DOHH2 (cell line): ENCODE measurements around the gene PNRC1.

ENCODE experiments used
- H3F3A ChIP-seq: fragments of 200-600 bp; sonication (generic), shearing (Covaris generic); 2 replicates; pipeline ENCODE4 v1.6.0; 2016; ENCODE audit warnings: antibody characterized with exemption, mild to moderate bottlenecking; ENCODE audit not compliant: control insufficient read depth, insufficient read depth
- H3K27ac ChIP-seq: fragments of 200-600 bp; sonication (generic); 2 replicates; pipeline ENCODE4 v1.5.1; 2014; ENCODE audit warnings: low read depth, mild to moderate bottlenecking, low read length, moderate library complexity
- H3K27me3 ChIP-seq: fragments of 200-600 bp; sonication (generic); 2 replicates; pipeline ENCODE4 v1.6.1; 2014; ENCODE audit warnings: mild to moderate bottlenecking, low read length, mixed read lengths; ENCODE audit not compliant: control insufficient read depth
- H3K36me3 ChIP-seq: fragments of 200-600 bp; sonication (generic); 2 replicates; pipeline ENCODE4 v1.6.1; 2014; ENCODE audit warnings: mild to moderate bottlenecking, low read length, moderate library complexity, mixed read lengths; ENCODE audit not compliant: control insufficient read depth
- H3K4me1 ChIP-seq: fragments of 200-600 bp; sonication (generic); 2 replicates; pipeline ENCODE4 v1.6.1; 2014; ENCODE audit warnings: mild to moderate bottlenecking, low read length, mixed read lengths; ENCODE audit not compliant: control insufficient read depth
- H3K4me2 ChIP-seq: fragments of 200-600 bp; sonication (generic); 2 replicates; pipeline ENCODE4 v1.6.0; 2014; ENCODE audit warnings: mild to moderate bottlenecking, low read length, moderate library complexity
- H3K4me3 ChIP-seq: fragments of 200-600 bp; sonication (generic); 2 replicates; pipeline ENCODE4 v1.5.1; 2014; ENCODE audit warnings: mild to moderate bottlenecking, low read length, mixed read lengths
- H3K79me2 ChIP-seq: fragments of 200-600 bp; sonication (generic); 2 replicates; pipeline ENCODE4 v1.6.1; 2014; ENCODE audit warnings: mild to moderate bottlenecking, low read length, mixed read lengths; ENCODE audit not compliant: control insufficient read depth
- H3K9me2 ChIP-seq: fragments of 200-600 bp; sonication (generic); replicated peaks from 2 replicates; pipeline ENCODE4 v1.6.1; 2014; ENCODE audit warnings: mild to moderate bottlenecking, low read length, mixed read lengths; ENCODE audit not compliant: control insufficient read depth
- H3K9me3 ChIP-seq: fragments of 200-600 bp; sonication (generic); 2 replicates; pipeline ENCODE4 v1.6.1; 2014; ENCODE audit warnings: antibody characterized with exemption, low read length, mixed read lengths; ENCODE audit not compliant: control insufficient read depth, insufficient read depth
- H4K20me1 ChIP-seq: fragments of 200-600 bp; sonication (generic); 2 replicates; pipeline ENCODE4 v1.6.0; 2014; ENCODE audit warnings: low read depth, mild to moderate bottlenecking, antibody characterized with exemption, low read length, moderate library complexity; ENCODE audit not compliant: control insufficient read depth, insufficient read depth
- EZH2phosphoT487 ChIP-seq: fragments of 200-600 bp; sonication (generic); IDR thresholded peaks from 2 replicates; pipeline ENCODE4 v1.6.1; 2017; ENCODE audit warnings: borderline replicate concordance, mild to moderate bottlenecking, antibody characterized with exemption, low read length, moderate library complexity, mixed read lengths
- TF ChIP-seq, protein P1 (sequence below): fragments of 200-600 bp; sonication (generic); IDR thresholded peaks from one replicate; pipeline ENCODE4 v1.5.1; 2014; ENCODE audit warnings: antibody characterized with exemption, mild to moderate bottlenecking, low read depth, low read length; ENCODE audit not compliant: poor library complexity, severe bottlenecking

The PNRC1 gene

DNA sequence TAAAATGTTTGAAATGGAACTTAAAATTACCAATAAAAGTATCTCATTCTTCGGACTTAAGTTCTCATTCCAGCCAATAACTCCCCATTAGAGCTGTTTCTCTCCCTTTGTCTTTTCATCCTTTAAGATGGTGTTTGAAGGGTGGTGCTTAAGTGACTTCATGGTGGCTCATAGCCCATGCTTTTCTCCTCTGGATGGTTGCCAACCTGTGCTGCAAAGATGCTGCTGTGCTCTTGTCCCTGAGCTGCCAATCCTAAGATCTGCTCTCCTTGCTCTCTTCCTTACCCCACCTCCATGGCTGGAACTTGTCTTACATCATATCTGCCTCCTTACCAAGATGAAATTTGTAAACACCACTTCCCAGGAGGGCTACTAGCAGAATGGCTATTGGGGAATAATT lies 31.6 kb upstream of the PNRC1 start:
- no peaks in the 10 kb centered on the region for H3K36me3 ChIP-seq
- H3K9me2 ChIP-seq: no peaks in the 10 kb centered on the region
- H3K4me1 ChIP-seq: no peaks in the 10 kb centered on the region
- no peak overlapping the region for H3K4me3 ChIP-seq
- H3K27ac ChIP-seq: no peak overlapping the region
- H4K20me1 ChIP-seq: no peaks in the 10 kb centered on the region
- no peaks in the 10 kb centered on the region for H3K9me3 ChIP-seq
- no peaks in the 10 kb centered on the region for H3F3A ChIP-seq
- no peak overlapping the region for H3K4me2 ChIP-seq
- H3K79me2 ChIP-seq: no peaks in the 10 kb centered on the region
- TF ChIP-seq, protein P1, sequence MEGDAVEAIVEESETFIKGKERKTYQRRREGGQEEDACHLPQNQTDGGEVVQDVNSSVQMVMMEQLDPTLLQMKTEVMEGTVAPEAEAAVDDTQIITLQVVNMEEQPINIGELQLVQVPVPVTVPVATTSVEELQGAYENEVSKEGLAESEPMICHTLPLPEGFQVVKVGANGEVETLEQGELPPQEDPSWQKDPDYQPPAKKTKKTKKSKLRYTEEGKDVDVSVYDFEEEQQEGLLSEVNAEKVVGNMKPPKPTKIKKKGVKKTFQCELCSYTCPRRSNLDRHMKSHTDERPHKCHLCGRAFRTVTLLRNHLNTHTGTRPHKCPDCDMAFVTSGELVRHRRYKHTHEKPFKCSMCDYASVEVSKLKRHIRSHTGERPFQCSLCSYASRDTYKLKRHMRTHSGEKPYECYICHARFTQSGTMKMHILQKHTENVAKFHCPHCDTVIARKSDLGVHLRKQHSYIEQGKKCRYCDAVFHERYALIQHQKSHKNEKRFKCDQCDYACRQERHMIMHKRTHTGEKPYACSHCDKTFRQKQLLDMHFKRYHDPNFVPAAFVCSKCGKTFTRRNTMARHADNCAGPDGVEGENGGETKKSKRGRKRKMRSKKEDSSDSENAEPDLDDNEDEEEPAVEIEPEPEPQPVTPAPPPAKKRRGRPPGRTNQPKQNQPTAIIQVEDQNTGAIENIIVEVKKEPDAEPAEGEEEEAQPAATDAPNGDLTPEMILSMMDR: no peak
- no peak for TF ChIP-seq EZH2phosphoT487
- peaks cover 9% of the 10 kb centered on the region; the same call in 1 of the 2 replicates for H3K27me3 ChIP-seq

DNA sequence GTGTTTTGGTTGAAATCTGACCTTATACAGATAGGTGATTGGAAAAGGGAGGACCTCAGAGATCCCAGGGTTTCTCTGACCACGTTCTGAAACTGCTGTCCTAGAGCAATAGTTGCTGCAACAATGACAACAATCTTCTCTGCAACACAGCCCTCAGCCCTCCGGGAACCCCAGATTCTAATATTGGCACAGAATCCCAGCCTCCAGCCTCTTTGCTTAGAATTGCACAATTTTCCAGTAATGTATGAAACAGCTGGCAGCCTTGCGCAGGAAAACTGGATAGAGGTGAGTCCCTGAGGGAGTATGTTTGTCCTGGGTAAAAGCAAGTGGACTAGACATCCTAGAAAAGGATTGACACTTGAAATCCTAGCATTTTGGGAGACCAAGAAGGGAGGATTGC lies 30.4 kb upstream of the PNRC1 start:
- H3K4me2 ChIP-seq: no peak overlapping the region

DNA sequence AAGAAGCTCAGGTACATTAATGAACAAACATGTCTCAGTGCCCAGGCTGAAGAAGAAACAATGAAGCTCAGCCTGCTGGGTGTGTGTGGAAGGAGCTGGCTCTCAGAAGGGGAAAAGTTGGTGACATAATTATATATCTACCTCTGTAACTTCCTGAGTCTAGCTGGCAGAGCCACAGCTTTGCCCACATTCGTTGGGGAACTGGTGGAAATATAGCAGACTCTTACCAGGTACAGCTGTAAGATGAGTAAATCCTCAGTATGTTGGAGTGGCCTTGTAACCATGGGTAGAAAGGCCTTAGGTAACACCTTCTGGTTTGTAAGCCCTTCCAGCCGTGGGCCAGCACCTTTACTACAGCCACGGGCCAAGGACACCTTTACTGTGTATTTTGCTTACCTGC lies 29.9 kb upstream of the PNRC1 start:
- no peaks in the 10 kb centered on the region for H3K36me3 ChIP-seq
- no peaks in the 10 kb centered on the region for H3K9me2 ChIP-seq
- H3F3A ChIP-seq: no peaks in the 10 kb centered on the region
- no peaks in the 10 kb centered on the region for H3K9me3 ChIP-seq
- peaks cover 9% of the 10 kb centered on the region; the same call in 1 of the 2 replicates for H3K27me3 ChIP-seq
- H3K4me1 ChIP-seq: no peaks in the 10 kb centered on the region
- no peak overlapping the region for H3K4me2 ChIP-seq
- no peak overlapping the region for H3K4me3 ChIP-seq
- H3K27ac ChIP-seq: no peak overlapping the region
- no peaks in the 10 kb centered on the region for H3K79me2 ChIP-seq
- TF ChIP-seq, protein P1: no peak
- TF ChIP-seq EZH2phosphoT487: no peak
- no peaks in the 10 kb centered on the region for H4K20me1 ChIP-seq

More for the DNA sequence above, 30.4 kb upstream of the PNRC1 start:
- TF ChIP-seq, protein P1: no peak
- TF ChIP-seq EZH2phosphoT487: no peak
- Histone ChIP-seq H3K79me2 (no peaks in the 10 kb centered on the region), H3K36me3 (no peaks in the 10 kb centered on the region), H3K27ac (no peak overlapping the region), H3K4me1 (no peaks in the 10 kb centered on the region), H3F3A (no peaks in the 10 kb centered on the region), H4K20me1 (no peaks in the 10 kb centered on the region), H3K27me3 (peaks cover 9% of the 10 kb centered on the region; the same call in 1 of the 2 replicates), H3K9me2 (no peaks in the 10 kb centered on the region), H3K9me3 (no peaks in the 10 kb centered on the region), H3K4me3 (no peak overlapping the region)
